ENCODE results near the gene INPP4B.

The INPP4B gene

GRCh38 chr4:142367418-142368180 is 478.5 kb downstream of the INPP4B start:
- no peak for DNase-seq

DNA sequence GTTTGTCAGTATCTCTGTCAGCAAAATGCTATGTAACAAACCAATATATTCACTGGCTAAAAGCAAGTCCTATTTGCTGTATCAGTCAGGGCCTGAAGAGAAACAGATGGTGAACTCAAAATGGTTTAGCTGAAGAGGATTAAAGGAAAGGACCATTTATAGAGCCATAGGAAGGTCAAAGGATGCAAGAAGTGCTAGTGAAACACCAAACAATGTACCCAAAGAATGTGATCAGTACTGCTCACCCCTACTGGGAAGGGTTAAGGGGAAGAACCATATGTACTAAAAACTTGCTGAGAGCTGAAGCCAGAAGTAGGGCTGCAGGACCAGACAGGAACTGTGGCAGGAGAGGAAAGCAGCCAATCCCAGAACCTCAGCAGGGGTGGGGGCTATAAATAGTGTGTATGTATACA is 479.3 kb downstream of the INPP4B start:
- no peak for DNase-seq

- DNase-seq: no peak
These were observed 480.7 kb downstream of the INPP4B start for GRCh38 chr4:142365391-142365790.

DNA sequence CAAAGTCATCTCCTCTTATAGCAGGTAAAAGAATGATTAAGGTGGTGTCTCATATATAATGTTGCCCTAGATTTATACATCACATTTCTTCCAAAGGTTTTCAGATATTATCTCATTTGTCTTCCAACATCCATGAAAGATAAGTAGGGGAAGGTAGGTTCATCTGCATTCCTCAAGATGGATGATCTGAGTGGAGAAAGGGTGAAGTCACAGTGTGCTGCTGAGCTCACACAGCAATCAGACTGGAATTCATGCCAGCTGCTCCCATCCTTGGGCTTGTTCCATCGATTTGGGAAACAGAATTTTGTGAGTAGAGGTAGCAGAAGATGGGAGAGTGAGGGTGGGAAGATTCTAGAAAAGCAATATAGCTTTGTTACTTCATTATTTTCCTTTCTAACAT is 482.4 kb downstream of the INPP4B start:
- no peak for DNase-seq

DNA sequence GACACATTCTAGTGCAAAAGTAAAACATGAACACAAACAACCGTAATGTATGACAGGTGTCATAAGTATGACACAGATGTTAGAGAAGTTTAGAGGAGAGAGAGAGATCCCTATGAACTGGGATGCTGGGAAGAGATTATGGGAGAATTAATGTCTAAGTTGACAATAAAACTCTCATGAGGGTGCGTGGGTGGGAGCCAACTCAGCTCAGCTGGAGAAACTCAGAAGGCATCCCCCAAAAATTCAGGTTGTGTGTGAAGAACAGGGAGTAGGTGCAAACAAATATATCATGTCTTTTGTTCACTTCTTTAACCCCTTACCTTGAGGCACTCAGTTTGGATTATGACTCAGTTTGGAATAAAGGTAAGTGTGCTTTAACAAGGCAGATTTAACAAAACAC is 484.1 kb downstream of the INPP4B start:
- no peak for DNase-seq

GRCh38 chr4:142360657-142361056 is 485.4 kb downstream of the INPP4B start:
- no peak for DNase-seq

DNA sequence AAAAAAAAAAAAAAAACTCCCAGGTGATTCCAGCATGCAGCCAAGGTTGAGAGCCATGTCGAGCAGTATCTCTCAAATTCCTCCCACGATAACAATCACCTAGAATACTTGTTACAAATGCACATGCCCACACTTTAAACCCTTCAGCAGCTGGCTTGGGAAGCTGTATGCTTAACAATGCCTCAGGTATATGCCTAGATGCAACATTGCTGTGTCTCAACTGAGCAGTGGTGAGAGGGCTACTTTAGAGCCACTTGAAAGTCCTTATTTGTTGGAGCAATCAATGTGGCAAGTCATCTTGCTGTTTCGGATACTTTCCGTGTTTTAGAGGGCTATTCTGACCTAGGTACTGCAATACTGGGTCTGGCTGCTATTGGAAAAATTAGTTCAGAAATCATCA is 487.4 kb downstream of the INPP4B start:
- DNase-seq: no peak

- DNase-seq: no peak
These were observed 489.3 kb downstream of the INPP4B start for GRCh38 chr4:142356801-142357200.

- no peak for DNase-seq
These were observed 489.9 kb downstream of the INPP4B start for GRCh38 chr4:142356118-142356759.

DNA sequence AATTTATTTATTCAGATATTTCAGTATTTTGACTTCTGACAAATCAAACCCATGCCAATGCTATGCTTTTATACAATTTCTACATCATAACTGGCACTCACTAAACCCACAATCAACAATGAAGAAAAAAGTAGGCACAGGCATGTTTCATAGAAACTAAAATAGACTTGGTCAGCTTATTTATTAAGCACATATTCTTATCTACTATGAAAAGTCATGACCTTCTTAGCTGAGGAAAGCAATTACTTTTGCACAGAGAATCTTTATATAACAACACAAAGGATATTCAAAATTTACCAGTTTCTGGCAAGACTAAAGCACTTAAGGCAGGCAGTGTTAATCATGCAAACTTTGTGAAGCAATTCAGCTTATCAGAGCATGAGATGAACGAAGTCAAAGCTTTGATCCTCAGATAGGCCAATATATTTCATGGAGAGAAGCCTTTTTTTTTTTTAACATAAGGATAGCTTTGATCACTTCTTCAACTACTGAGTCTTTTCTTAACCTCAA is 490.6 kb downstream of the INPP4B start:
- DNase-seq: no peak

- DNase-seq: no peak
These were observed 491.2 kb downstream of the INPP4B start for GRCh38 chr4:142354794-142355420.

- DNase-seq: no peak
These were observed 492.1 kb downstream of the INPP4B start for GRCh38 chr4:142354041-142354440.

DNA sequence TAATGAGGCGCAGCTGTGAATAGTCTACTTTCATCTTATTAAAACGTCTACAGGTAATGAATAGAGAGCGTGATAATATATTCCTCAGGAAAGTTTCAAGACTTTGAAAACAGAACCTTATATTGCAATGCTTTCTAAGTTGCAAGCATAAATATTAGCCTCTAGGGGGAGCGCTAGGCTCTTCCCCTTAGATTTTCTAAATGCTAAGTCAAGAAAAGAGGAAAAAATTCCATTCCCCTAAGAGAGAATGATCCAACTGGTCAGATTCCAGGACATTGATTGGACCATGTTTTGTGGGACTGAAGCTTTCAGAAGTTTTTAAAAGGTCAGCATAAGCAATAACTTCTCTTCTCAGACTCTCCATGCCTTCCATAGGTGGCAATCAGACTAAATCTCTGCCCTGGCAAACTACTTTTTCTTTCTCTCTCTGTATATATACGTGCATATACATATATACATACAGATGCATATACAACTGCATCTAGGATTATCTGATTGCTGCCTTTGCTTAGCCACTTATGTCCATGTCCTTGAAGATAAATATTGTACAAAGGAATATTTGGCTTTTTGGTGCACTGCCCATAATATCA is 492.9 kb downstream of the INPP4B start:
- no peak for DNase-seq

GRCh38 chr4:142352712-142353111 is 493.4 kb downstream of the INPP4B start:
- no peak for DNase-seq

DNA sequence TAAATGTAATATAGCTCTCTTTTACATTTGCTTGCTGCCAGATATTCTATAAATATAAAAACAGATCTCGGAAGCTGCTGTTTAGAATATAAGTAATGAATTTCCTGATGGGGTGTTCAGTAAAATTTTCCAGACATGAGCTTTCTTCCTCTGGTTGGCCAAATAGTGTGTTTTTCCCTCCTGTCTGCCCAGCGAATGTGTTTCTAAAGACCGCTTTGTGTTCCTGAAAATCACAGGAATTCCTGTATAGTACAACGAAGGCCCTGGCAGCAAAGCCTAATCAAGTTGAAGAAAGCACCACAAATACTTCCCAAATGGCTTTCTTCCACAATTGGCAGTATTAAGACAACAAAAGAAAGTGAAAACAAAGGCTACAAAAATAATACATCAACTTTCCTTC is 494.1 kb downstream of the INPP4B start:
- no peak for DNase-seq

DNA sequence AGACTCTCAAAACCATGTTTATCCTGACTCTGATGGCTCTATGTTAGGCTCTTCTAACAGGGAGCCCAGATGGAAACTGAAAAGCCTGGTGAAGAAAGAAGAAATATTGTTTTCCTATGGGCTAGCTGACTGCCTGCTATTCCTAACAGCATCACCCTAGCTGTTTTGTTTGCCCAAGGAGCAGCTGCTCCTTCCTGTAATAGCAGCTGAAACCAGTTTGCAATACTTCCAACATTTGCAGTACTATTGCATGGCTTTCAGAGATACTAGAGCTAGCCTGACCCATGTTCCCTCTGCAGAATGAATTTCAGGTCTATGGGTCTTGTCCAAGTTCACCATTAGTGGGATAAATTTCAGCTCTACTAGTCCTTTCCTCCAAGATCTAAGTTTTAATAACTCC is 495.2 kb downstream of the INPP4B start:
- no peak for DNase-seq

- no peak for DNase-seq
These were observed 497.5 kb downstream of the INPP4B start for GRCh38 chr4:142348613-142349021.

DNA sequence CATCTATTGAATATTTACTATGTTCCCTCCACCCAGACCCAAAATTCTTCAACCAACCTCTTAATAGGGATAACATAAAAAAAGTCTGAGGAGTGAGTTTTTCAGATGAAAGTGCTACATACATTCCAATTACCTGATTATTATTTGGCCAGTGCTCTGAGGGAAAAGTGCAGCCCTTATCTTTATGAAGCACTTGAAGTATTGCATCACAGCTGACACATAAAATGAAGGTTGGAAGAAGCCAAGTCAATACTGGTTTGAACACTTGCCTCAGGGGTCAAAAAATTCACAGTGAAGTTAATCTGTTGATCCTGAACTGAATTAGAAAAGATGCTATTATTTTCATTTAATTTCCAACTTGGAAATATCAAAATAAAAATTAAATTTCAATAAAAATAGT is 498.9 kb downstream of the INPP4B start:
- no peak for DNase-seq

GRCh38 chr4:142345924-142346323 is 500.2 kb downstream of the INPP4B start:
- no peak for DNase-seq

DNA sequence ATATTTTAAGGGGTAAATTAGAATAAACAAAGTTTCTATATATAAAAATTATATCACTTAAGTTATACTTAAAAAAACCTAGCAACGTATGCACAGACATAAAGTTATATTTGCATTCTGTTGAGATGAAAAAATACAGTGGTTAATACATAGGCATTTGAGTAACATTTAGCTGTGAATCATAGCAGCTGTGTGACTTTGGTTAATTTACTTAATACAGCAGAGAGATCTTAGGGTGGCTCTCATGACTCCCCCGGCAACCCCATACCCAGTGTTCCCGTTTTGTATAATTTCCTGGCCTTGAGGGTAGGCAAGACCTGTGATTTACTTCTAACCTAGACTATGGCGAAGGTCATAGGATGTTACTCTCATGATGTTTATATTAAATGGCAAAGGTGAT is 504.8 kb downstream of the INPP4B start:
- no peak for DNase-seq

DNA sequence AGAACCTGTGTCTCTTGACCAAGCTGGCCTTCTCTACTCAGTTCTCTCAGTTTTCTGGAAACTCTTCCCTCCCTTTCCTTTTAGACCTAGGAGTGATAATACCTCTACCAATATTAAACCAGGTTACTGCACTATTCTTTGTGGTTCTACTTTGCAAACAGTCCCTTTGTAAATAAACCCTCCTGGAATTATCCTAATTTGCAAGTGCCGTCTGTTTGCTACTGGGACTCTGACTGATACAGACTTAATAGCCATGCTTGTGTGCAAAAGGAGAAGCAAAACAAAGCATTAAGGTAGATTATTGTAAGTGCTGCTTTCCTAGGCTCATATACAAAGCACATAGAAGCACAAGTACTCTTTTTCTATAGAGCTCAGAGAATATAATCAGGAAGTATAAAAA is 507.0 kb downstream of the INPP4B start:
- DNase-seq: no peak

GRCh38 chr4:142336251-142336934 is 509.7 kb downstream of the INPP4B start:
- no peak for DNase-seq

- DNase-seq: no peak
These were observed 511.2 kb downstream of the INPP4B start for GRCh38 chr4:142334931-142335330.
